ENCODE data around the gene SMYD3.
"Not testable (repeated sequence)": the region's sequence is repeated elsewhere in the genome, so short reads cannot be mapped to it uniquely, and the experiment has no call there.

The SMYD3 gene

GRCh38 chr1:246343937-246344336 is 163.1 kb downstream of the SMYD3 start:
- DNase-seq: no peak

- no peak for DNase-seq
Observed at GRCh38 chr1:246343251-246343650, 163.8 kb downstream of the SMYD3 start.

- no peak for DNase-seq
Observed at GRCh38 chr1:246338546-246338945, 168.5 kb downstream of the SMYD3 start.

GRCh38 chr1:246338098-246338497 is 169.0 kb downstream of the SMYD3 start:
- no peak for DNase-seq

- DNase-seq: no peak
Observed at GRCh38 chr1:246335151-246335550, 171.9 kb downstream of the SMYD3 start.

- DNase-seq: no peak
Observed at GRCh38 chr1:246333855-246334254, 173.2 kb downstream of the SMYD3 start.

GRCh38 chr1:246332078-246332477 is 175.0 kb downstream of the SMYD3 start:
- no peak for DNase-seq

GRCh38 chr1:246329900-246330299 is 177.2 kb downstream of the SMYD3 start:
- DNase-seq: no peak

- not testable (repeated sequence) for DNase-seq
Observed at GRCh38 chr1:246329292-246329691, 177.8 kb downstream of the SMYD3 start.

- no peak for DNase-seq
Observed at GRCh38 chr1:246324711-246325110, 182.4 kb downstream of the SMYD3 start.

GRCh38 chr1:246324033-246324432 is 183.0 kb downstream of the SMYD3 start:
- not testable (repeated sequence) for DNase-seq

GRCh38 chr1:246320286-246320685 is 186.8 kb downstream of the SMYD3 start:
- DNase-seq: no peak

GRCh38 chr1:246319083-246319714 is 187.9 kb downstream of the SMYD3 start:
- DNase-seq: no peak

- DNase-seq: no peak
Observed at GRCh38 chr1:246318622-246319021, 188.5 kb downstream of the SMYD3 start.

GRCh38 chr1:246318036-246318359 is 189.1 kb downstream of the SMYD3 start:
- DNase-seq: no peak

GRCh38 chr1:246317332-246318035 is 189.6 kb downstream of the SMYD3 start:
- DNase-seq: no peak

- DNase-seq: no peak
Observed at GRCh38 chr1:246311461-246311860, 195.6 kb downstream of the SMYD3 start.

- no peak for DNase-seq
Observed at GRCh38 chr1:246309247-246309884, 197.7 kb downstream of the SMYD3 start.

GRCh38 chr1:246308533-246309075 is 198.5 kb downstream of the SMYD3 start:
- DNase-seq: no peak

GRCh38 chr1:246306415-246307037 is 200.6 kb downstream of the SMYD3 start:
- DNase-seq: no peak

- DNase-seq: no peak
Observed at GRCh38 chr1:246304484-246305259, 202.4 kb downstream of the SMYD3 start.

- no peak for DNase-seq
Observed at GRCh38 chr1:246302711-246303317, 204.3 kb downstream of the SMYD3 start.
